ENCODE results near the gene FAM53B.

The FAM53B gene

GRCh38 chr10:124645467-124646095 lies 98.6 kb downstream of the FAM53B start:
- DNase-seq: peak in 2 of 14 donors; percentile 25 to 51

DNA sequence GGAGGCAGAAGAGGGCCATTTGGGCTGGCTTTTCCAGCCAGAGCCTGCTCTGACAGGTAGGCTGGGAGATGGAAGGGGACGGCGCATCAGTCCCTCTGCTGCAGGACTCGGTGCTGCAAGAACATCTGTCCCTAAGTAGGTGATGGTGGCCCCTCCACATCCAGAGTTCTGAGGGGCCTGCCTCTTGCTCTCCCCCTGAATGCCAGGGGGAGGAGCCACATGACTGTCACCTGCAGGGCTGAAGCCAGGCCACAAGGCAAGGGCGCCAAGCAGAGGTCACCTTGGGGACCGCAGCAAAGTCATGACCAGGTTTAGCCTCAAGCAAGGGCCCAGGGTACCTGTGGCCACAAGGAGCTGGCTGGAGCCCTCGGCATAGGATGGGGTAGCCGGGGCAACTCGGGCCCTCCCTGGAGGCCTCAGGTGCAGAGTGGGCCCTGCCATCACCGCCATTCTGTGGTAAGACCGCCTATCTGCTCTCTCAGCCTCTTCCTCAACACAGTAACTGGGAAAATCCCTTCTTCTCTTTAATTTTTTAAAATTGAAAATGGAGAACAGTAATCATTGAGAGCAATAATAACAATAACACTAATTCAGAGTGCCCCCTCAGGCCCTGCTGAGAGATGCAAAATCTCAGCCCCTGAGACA lies 99.3 kb downstream of the FAM53B start:
- no peak for DNase-seq

DNA sequence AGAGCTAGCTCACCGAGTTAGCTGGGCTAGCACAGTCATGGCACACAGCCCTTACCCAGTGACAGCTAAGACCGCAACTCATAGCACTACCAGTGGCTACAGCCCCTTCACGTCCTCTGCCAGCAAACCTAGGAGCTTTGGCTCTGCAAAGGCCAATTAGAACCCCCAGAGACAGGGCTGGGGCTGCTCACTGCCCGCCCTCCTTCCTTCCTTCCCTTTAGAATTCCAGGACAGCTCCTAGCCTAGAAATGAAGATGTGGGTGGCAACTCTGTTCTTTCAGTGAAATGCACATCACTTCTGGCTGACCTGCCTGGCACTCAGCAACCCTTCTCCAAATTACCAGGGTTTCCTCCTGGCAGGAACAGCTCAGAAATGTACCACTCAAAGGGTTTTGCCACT lies 99.9 kb downstream of the FAM53B start:
- no peak for DNase-seq

GRCh38 chr10:124643330-124644009 lies 100.7 kb downstream of the FAM53B start:
- DNase-seq: no peak

DNA sequence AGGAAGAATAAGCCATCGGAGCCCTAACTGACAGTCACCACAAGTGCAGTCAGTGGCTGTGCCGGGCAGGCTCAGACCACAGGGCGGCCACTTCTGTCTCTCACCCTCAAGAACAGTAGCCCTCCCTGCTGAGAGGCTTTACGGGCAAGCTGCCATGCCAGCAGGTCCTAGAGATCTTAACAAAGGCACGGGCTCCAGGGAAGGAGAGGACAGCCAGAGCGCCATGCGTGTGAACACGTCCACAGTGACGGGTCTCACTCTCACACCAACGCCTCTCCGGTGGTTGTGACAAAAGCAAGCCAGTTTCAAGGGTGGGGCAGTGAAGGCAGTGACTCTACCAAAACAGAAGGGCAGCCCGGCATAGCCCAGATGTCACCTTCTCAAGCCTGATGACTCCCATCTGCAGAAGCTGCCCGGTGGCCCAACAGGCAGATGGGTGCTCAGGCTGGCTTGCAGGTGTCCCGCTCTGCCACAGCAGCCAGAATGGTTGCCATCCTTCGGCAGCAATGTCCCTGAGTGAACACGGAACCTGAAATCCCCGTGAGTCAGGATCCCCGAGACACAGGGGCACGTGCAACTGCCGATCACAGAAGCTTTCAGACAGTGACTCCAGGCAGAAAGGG lies 102.0 kb downstream of the FAM53B start:
- DNase-seq: peak in 2 of 14 donors; percentile 24 to 63

GRCh38 chr10:124641282-124642087 lies 102.7 kb downstream of the FAM53B start:
- DNase-seq: peak in 2 of 14 donors; percentile 52 to 59

DNA sequence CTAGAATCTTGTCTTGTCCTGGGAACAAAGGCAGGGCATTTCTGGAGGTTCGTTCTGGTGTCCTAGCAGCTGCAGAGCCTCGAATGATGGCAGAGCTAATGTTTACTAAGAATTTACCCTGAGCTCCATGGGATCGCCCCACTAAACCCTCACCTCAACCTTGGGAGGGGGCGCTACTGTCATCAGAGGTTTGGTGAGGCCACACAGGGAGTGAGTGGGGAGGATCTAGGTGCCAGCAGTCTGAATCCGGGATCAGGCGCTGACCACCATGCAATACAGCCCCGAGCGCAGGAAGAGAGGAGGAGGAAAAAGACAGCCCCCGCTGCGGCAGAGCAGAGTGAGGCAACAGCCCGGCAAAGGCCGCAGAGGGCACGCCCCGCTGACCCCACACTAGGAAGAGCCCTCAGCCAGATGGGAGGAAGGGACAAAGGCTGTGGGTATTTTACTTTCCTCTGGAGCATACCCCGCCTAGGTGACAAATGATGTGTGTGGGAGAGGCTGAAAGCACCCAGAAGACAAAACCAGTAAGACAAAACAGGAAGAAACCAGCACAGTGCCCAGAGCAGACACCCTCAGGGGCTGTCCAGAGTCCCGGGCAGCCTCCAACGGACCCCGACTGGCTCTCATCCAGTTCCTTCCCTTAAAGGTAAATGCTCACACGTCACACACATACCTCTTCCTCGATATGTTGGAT lies 103.5 kb downstream of the FAM53B start:
- peak in 1 of 14 donors; percentile 58 for DNase-seq

- no peak for DNase-seq
Measured at GRCh38 chr10:124640056-124640455, 104.1 kb downstream of the FAM53B start.

DNA sequence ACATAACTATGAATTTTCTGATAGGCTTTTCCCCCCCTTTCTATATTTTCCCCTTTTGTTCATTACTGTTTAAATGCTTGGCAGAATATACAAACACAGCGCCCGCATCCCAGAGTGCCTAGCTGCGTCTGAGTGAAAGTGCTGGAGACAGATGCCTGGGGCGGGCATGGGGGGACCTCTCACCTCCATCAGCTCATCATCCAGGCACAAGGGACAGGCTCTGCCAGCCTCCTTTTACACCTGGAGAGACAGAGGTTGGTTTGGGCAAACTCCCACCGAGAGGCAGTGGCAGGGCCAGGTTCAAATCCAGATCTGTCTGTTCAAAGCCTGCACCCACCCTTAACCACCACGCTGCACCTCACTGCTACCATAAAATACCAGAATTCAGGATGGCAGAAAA lies 104.5 kb downstream of the FAM53B start:
- no peak for DNase-seq

DNA sequence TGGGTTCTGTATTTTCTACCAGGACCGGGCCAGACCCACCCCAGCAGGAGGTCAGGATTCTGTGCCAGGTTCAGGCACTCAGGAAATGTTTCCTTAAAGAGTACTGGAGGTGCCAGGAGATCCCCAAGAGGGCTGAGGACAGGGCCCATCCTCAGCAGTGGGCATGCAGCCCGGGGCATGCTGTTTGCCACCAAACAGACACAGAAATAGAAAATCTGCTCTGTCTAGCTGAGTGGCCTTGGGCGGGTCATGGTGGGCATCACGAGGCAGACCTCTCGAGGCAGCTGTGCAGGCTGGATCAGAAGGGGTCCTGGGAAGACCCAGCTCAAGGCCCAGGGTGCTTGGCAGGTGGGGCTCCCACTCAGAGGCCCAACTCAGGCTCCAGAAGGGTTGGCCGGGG lies 105.0 kb downstream of the FAM53B start:
- no peak for DNase-seq

GRCh38 chr10:124637746-124638145 lies 106.4 kb downstream of the FAM53B start:
- no peak for DNase-seq

DNA sequence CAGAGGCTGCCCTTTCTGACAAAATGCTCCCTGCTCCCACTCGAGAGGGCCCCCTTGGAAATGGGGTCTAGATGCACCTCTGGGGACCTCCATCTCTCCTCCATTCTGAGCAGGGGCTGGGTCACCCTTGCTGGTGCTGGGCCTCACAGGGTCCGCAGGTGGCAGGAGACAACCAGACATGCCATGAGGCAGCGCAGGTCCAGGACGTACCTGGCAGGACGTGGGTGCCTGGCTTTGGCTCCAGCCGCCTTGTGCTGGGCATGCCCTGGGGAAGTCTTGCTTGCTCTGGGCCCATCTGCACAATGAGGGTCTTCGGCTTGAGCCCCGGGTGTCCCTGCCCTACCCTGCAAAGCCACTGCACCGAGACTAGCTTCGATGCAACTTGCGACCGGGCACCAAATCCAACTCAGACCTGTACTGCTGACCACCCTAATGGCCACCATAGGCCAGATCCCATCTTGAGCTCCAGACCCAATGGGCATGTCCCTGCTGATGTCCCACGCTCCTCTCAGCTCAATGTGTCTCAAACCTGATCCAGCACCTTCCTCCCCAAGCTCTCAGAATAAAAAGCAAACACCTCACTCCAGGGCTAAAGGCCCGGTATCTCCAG lies 107.0 kb downstream of the FAM53B start:
- no peak for DNase-seq

DNA sequence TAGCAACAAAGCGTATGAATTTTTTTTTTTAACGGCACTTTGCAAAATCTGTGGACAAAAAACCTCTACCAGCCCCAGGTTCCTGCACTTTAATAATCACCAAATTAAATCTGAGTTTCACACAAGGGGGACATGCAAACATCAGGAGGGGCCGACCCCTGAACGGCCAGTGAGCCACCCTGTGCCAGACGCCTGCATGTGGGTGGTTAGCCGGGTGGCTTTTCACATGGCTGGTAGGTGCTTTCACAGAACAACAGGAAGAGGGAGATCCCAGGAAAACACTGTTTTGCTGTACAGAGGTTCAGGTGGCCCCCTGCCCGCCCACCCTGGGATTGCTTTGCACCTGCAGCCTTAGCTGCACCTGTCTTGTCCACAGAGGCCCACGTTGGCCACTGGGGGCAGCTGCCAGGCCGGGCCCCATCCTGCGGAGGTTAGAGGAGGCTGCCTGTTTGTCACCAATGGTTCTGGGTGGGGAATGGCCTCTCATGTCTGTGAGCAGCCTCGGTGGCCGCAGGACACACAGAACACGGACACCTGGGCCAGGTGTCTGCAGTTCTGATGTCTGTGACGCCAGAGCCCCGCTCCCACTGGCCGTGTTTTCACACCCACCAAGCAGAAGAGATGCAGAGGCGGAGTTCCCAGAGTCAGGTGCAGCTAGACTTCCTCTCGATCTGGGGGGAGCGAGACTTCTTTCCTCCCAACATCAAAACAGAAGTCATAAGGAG lies 107.7 kb downstream of the FAM53B start:
- no peak for DNase-seq

DNA sequence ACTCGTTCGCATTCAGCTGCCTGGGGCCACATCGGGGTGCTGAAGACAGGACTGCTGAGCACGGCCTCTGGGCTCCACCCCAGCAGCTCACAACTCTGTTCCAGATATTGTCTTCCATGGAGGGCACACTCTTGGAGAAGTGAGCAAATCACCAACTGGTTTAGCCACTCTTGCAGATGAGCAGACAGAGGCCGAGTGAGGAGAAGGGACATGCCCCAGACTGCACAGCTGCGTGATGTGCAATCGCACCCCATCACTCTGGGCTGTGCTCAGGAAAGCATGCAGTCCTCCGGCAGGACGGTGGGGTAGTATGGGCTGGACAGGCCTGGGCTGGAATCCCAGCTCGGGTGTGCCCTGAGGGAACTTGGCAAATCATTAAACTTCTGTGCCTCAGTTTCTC lies 111.6 kb downstream of the FAM53B start:
- no peak for DNase-seq

DNA sequence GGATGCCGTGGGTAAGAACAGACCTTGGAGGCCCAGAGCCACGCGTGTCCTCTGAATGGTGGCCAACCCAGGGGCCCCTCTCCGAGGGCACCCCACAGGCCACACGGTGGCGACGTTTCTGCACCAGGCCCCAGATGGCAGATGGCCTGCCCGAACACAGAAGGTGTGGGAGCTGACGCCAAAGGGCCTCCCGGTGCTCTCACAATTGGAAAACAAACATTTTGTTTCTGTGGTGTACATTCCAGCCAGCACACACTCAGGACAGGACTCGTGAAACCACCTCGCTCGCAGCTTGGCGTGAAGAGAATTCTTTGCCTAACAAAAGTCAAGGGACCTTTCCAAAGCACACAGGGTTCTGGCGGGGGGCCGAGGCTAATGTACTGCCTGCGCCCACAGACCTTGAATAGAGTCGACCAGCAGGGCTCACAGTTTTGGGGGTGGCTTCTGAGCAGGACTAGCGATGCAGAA lies 112.1 kb downstream of the FAM53B start:
- peak in 3 of 14 donors; percentile 35 to 90 (median 63) for DNase-seq

- peak in 4 of 14 donors; percentile 39 to 92 (median 61) for DNase-seq
Measured at GRCh38 chr10:124630551-124630950, 113.6 kb downstream of the FAM53B start.

DNA sequence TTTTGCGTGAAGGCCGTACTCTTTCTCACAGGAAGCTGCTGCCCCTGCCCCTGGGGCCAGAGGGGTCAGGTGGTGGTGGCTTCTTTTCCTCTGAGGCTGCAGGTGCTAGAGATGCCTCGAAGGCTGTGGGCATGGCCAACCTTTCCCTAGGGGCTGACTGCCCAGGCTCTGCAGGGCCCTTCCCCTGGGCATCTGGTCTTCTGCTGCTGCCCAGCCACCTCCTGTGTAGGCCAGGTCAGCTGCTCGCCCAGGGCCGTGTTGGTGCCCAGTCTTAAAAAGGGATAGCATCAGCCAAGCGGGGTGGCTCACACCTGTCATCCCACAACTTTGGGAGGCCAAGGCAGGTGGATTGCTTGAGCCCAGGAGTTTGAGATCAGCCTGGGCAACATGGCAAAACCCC lies 114.3 kb downstream of the FAM53B start:
- DNase-seq: peak in 2 of 14 donors; percentile 60 to 70

- peak in 7 of 14 donors; percentile 53 to 75 (median 67) for DNase-seq
Measured at GRCh38 chr10:124629415-124629814, 114.8 kb downstream of the FAM53B start.

- no peak for DNase-seq
Measured at GRCh38 chr10:124628676-124629021, 115.5 kb downstream of the FAM53B start.

DNA sequence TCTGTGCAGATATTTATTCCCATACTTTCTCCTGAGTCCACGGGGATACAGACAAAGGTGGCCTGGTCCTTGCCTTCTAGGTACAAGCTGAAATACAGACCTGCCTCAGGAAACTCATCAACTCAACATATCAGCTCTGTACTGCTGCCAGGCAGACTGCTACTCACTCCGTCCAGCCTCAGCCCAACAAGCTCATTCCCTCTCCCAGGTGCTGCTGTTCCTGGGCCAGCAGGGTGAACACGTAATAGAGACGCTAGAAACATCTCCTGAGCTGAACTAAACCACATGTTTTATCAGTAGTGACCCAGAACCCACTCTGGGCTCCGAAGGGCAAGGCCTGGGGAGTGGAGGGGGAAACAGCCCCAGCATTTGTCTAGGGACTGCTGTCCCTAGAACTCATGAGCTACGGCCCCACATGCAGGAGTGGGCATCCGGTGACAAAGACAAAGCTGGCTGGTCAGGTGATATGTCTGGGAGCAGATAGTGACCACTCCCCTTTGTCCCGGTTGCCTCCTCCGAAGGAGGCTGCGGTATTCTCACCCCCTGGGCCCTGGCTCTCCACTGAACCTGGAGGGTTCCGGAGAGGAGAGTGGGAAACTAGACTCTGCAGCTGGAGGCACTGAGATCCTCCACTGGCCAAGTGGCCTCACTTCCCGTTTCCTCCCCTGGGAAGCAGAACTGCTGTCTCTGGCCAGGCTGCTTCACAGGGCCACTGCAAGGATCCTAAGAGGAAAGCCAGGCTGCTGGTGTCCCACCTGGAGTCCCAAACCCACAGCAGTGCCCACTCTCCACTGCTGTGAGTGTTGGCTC lies 116.1 kb downstream of the FAM53B start:
- no peak for DNase-seq

Measured in C1 segment of cervical spinal cord (tissue), 14 donors.